Measurements from ENCODE around the gene SEC14L5. TPM values are rescaled to one million over a fixed set of nuclear protein-coding genes. Genes with fewer than 3 reads are reported as not detected.

The SEC14L5 gene
- total RNA-seq, 2 donors from 2014 or later = 0.22 to 0.33 TPM

GRCh38 chr16:5033256-5034166, 75.4 kb downstream of the SEC14L5 start, which contains the start of gene NAGPA:
NAGPA (minus strand) TSS chr16:5033935; CDS start chr16:5033914, 21 bp downstream.
- H3K4me3 ChIP-seq (ENCODE audit: low read length) = peak within 1 kb of the TSS; percentile 82
- Mint-ChIP-seq H3K36me3 (ENCODE audit: low read depth) (no peaks in the 10 kb centered on the region), H3K9me3 (no peaks in the 10 kb centered on the region), H3K4me1 (peaks cover 32% of the 10 kb centered on the region), H3K27ac (peak within 1 kb of the TSS; percentile 92), H3K27me3 (ENCODE audit: insufficient read depth) (peaks cover 11% of the 10 kb centered on the region), H3K4me3 (peak within 1 kb of the TSS; percentile 60)
- H3K4me1 ChIP-seq (ENCODE audit: control insufficient read depth, insufficient read depth, low read length) = peaks cover 10% of the 10 kb centered on the region
- peak; percentile 96 for DNase-seq
- H3K27ac ChIP-seq (ENCODE audit: low read depth, low read length) = peak within 1 kb of the TSS; percentile 72
- WGBS, 2 experiments (ENCODE audit: insufficient coverage in 1 of 2, insufficient read length in 1 of 2) = 0 to 3% methylated on average over 35 to 104 of the region's 104 CpGs
- peak within 1 kb of the TSS; percentile 81 for H3K9ac ChIP-seq (ENCODE audit: extremely low read depth, low read length, poor library complexity, severe bottlenecking)
- H3K36me3 ChIP-seq (ENCODE audit: control insufficient read depth, insufficient read depth, low read length) = peaks cover 3% of the 10 kb centered on the region
- H3K9me3 ChIP-seq (ENCODE audit: control insufficient read depth, low read length) = no peaks in the 10 kb centered on the region
- H3K27me3 ChIP-seq (ENCODE audit: control insufficient read depth, insufficient read depth, low read length, poor library complexity, severe bottlenecking) = peaks cover 6% of the 10 kb centered on the region
- no peak for TF ChIP-seq CTCF (conservative IDR thresholded peaks at IDR 0.05)

- peaks cover 32% of the 10 kb centered on the region for H3K4me1 Mint-ChIP-seq
- Histone ChIP-seq H3K27me3 (ENCODE audit: control insufficient read depth, insufficient read depth, low read length, poor library complexity, severe bottlenecking) (peaks cover 6% of the 10 kb centered on the region), H3K36me3 (ENCODE audit: control insufficient read depth, insufficient read depth, low read length) (peaks cover 3% of the 10 kb centered on the region), H3K27ac (ENCODE audit: low read depth, low read length) (no peak overlapping the region), H3K9me3 (ENCODE audit: control insufficient read depth, low read length) (no peaks in the 10 kb centered on the region), H3K4me1 (ENCODE audit: control insufficient read depth, insufficient read depth, low read length) (peaks cover 10% of the 10 kb centered on the region), H3K4me3 (ENCODE audit: low read length) (peak overlapping the region; percentile 82), H3K9ac (ENCODE audit: extremely low read depth, low read length, poor library complexity, severe bottlenecking) (peak overlapping the region; percentile 81)
- 45 to 54% methylated on average over 2 of the region's 2 CpGs for WGBS, 2 experiments (ENCODE audit: insufficient coverage in 1 of 2, insufficient read length in 1 of 2)
- H3K36me3 Mint-ChIP-seq (ENCODE audit: low read depth) = no peaks in the 10 kb centered on the region
- peak overlapping the region; percentile 60 for H3K4me3 Mint-ChIP-seq
- no peak for TF ChIP-seq CTCF (conservative IDR thresholded peaks at IDR 0.05)
- no peaks in the 10 kb centered on the region for H3K9me3 Mint-ChIP-seq
- H3K27ac Mint-ChIP-seq = peak overlapping the region; percentile 92
- no peak for DNase-seq
- peaks cover 11% of the 10 kb centered on the region for H3K27me3 Mint-ChIP-seq (ENCODE audit: insufficient read depth)
Observed at GRCh38 chr16:5034167-5034523, 76.0 kb downstream of the SEC14L5 start.

- H3K27ac Mint-ChIP-seq = peak overlapping the region; percentile 84
- WGBS, 2 experiments (ENCODE audit: insufficient coverage in 1 of 2, insufficient read length in 1 of 2) = 97 to 100% methylated on average over 1 of the region's 1 CpG
- DNase-seq = no peak
Observed at GRCh38 chr16:5035909-5036227, 77.7 kb downstream of the SEC14L5 start.

More at GRCh38 chr16:5035909-5036227, 77.7 kb downstream of the SEC14L5 start:
- Mint-ChIP-seq H3K27me3 (ENCODE audit: insufficient read depth) (peaks cover 17% of the 10 kb centered on the region), H3K9me3 (no peaks in the 10 kb centered on the region), H3K4me3 (no peak overlapping the region), H3K36me3 (ENCODE audit: low read depth) (no peaks in the 10 kb centered on the region), H3K4me1 (peaks cover 32% of the 10 kb centered on the region)
- Histone ChIP-seq H3K4me3 (ENCODE audit: low read length) (no peak overlapping the region), H3K27ac (ENCODE audit: low read depth, low read length) (no peak overlapping the region), H3K4me1 (ENCODE audit: control insufficient read depth, insufficient read depth, low read length) (peaks cover 10% of the 10 kb centered on the region), H3K9me3 (ENCODE audit: control insufficient read depth, low read length) (no peaks in the 10 kb centered on the region), H3K9ac (ENCODE audit: extremely low read depth, low read length, poor library complexity, severe bottlenecking) (peak overlapping the region; percentile 42), H3K27me3 (ENCODE audit: control insufficient read depth, insufficient read depth, low read length, poor library complexity, severe bottlenecking) (peaks cover 8% of the 10 kb centered on the region), H3K36me3 (ENCODE audit: control insufficient read depth, insufficient read depth, low read length) (no peaks in the 10 kb centered on the region)
- TF ChIP-seq CTCF (conservative IDR thresholded peaks at IDR 0.05) = no peak
